ENCODE measurements around the gene RGS6.

DNA sequence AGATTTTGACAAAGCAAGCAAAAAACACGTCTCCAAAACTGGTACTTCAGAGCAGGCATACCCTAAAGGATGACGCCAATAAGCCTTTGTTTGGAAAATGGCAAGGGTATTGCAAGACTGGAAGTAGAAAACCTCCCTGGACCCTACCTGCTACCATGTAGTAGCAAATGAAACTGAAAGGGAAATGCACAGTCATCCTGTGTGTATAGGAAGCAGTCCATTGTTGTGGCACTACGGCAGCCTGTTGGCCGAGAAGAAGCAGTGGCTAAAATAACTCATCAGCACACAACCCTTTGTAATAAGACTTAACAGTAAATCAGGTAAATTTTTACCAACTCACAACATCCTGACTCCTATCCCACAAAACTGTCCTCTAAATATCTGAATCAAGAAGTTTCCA is 386.4 kb downstream of the RGS6 start:
- TF ChIP-seq, protein P1, sequence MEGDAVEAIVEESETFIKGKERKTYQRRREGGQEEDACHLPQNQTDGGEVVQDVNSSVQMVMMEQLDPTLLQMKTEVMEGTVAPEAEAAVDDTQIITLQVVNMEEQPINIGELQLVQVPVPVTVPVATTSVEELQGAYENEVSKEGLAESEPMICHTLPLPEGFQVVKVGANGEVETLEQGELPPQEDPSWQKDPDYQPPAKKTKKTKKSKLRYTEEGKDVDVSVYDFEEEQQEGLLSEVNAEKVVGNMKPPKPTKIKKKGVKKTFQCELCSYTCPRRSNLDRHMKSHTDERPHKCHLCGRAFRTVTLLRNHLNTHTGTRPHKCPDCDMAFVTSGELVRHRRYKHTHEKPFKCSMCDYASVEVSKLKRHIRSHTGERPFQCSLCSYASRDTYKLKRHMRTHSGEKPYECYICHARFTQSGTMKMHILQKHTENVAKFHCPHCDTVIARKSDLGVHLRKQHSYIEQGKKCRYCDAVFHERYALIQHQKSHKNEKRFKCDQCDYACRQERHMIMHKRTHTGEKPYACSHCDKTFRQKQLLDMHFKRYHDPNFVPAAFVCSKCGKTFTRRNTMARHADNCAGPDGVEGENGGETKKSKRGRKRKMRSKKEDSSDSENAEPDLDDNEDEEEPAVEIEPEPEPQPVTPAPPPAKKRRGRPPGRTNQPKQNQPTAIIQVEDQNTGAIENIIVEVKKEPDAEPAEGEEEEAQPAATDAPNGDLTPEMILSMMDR (IDR thresholded peaks at IDR 0.05): no peak
- TF ChIP-seq POLR2A (IDR thresholded peaks at IDR 0.05): no peak
